GM12878 (cell line): ENCODE data around the gene CCDC12. TPM values are rescaled to one million over a fixed set of nuclear protein-coding genes. Genes with fewer than 3 reads are reported as not detected.

Source experiments
- BCL11A ChIP-seq: IDR thresholded peaks from 2 replicates; pipeline ENCODE4 v1.6.1; 2011; ENCODE audit warnings: low read depth, low read length
- BMI1 ChIP-seq: fragments of 450-650 bp; IDR thresholded peaks from 2 replicates; pipeline ENCODE4 v1.6.1; 2016; ENCODE audit warnings: mild to moderate bottlenecking, moderate library complexity, borderline replicate concordance
- CREB1 ChIP-seq: IDR thresholded peaks from 2 replicates; pipeline ENCODE4 v1.6.1; 2012; ENCODE audit warnings: low read depth, mild to moderate bottlenecking, inconsistent platforms
- EP300 ChIP-seq, 2 experiments: fragments of 150-350 bp in 1 of 2; IDR thresholded peaks; 2 replicates each; pipeline ENCODE4 v1.6.1; 2011 to 2012; ENCODE audit warnings: low read depth in 2 of 2, low read length in 2 of 2, borderline replicate concordance in 1 of 2, improper control_type of control experiment in 1 of 2, inconsistent platforms in 1 of 2; ENCODE audit not compliant: control insufficient read depth in 1 of 2
- HDAC2 ChIP-seq: fragments of 200-600 bp; sonication (generic); IDR thresholded peaks from 2 replicates; pipeline ENCODE4 v1.6.1; 2017
- IKZF1 ChIP-seq: fragments of 450-650 bp; conservative IDR thresholded peaks from 2 replicates; pipeline ENCODE4 v1.6.1; 2017; ENCODE audit warnings: antibody characterized with exemption, mild to moderate bottlenecking
- RAD21 ChIP-seq: IDR thresholded peaks from 2 replicates; pipeline ENCODE4 v1.6.1; 2011; ENCODE audit warnings: mild to moderate bottlenecking, low read depth, low read length, moderate library complexity; ENCODE audit not compliant: insufficient read depth
- SPI1 ChIP-seq: IDR thresholded peaks from 2 replicates; pipeline ENCODE4 v1.6.1; 2011; ENCODE audit warnings: low read depth, mild to moderate bottlenecking, low read length, moderate library complexity, borderline replicate concordance; ENCODE audit not compliant: insufficient read depth
- polyA plus RNA-seq, 11 experiments: library from polyadenylated mRNA; depleted of rRNA in 4 of 11; unstranded in 6 of 11; stranded (reverse) in 5 of 11; fragments of >200 nt; fragmentation: Nextera tagmentation in 4 of 11; fragmentation: Illumina TruSeq in 1 of 11; extraction: Ambion mirVana in 4 of 11; extraction: Trizol in 1 of 11; gene quantifications; 1 replicate in 1 of 11; 2 replicates in 10 of 11; pipeline versions ENCODE4 v1.2.1 to v1.2.3, GENCODE V29; 2011 to 2016; ENCODE audit warnings: inconsistent platforms in 2 of 11, missing spikeins in 2 of 11, low read depth in 1 of 11
- total RNA-seq, 4 experiments: library from RNA; depleted of rRNA in 3 of 4; stranded (reverse); fragments of >200 nt in 3 of 4; fragmentation: Illumina TruSeq in 1 of 4; extraction: Trizol in 1 of 4; gene quantifications; 2 replicates each; pipeline versions ENCODE4 v1.2.1 to v1.2.3, GENCODE V29; 2013 to 2021
- TF ChIP-seq, protein P1 (sequence below): IDR thresholded peaks from 2 replicates; pipeline ENCODE4 v1.6.1; 2011; ENCODE audit warnings: mild to moderate bottlenecking, low read depth, low read length, moderate library complexity; ENCODE audit not compliant: insufficient replicate concordance
- TF ChIP-seq, protein P2 (sequence below): fragments of 450-650 bp; IDR thresholded peaks from 2 replicates; pipeline ENCODE4 v1.6.1; 2017; ENCODE audit warnings: borderline replicate concordance

CCDC12 gene
- total and polyA plus RNA-seq, 10 of the 15 experiments (the other 5 are each of a cell fraction or from before 2014, with no cell fraction given), result 9.2 to 91.4 (median 61.3) TPM

GRCh38 chr3:46953234-46954010 is 23.1 kb downstream of the CCDC12 start (continued):
- TF ChIP-seq, protein P1, sequence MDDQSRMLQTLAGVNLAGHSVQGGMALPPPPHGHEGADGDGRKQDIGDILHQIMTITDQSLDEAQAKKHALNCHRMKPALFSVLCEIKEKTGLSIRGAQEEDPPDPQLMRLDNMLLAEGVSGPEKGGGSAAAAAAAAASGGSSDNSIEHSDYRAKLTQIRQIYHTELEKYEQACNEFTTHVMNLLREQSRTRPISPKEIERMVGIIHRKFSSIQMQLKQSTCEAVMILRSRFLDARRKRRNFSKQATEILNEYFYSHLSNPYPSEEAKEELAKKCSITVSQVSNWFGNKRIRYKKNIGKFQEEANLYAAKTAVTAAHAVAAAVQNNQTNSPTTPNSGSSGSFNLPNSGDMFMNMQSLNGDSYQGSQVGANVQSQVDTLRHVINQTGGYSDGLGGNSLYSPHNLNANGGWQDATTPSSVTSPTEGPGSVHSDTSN, result no peak
- TF ChIP-seq HDAC2 (no peak), EP300 (IDR thresholded peaks at IDR 0.05; ENCODE audit: borderline replicate concordance in 1 of 2, control insufficient read depth in 1 of 2, low read depth in 2 of 2, low read length in 2 of 2) (0 out of 4 replicates have a peak, but pooled peaks of 1 of the 2 experiments have one; percentile 23), RAD21 (no peak), CREB1 (0 out of 2 replicates have a peak, but pooled peaks have one; percentile 18), BMI1 (no peak), SPI1 (peak; percentile 72), IKZF1 (peak; percentile 67), BCL11A (0 out of 2 replicates have a peak, but pooled peaks have one; percentile 11)
- TF ChIP-seq, protein P2, sequence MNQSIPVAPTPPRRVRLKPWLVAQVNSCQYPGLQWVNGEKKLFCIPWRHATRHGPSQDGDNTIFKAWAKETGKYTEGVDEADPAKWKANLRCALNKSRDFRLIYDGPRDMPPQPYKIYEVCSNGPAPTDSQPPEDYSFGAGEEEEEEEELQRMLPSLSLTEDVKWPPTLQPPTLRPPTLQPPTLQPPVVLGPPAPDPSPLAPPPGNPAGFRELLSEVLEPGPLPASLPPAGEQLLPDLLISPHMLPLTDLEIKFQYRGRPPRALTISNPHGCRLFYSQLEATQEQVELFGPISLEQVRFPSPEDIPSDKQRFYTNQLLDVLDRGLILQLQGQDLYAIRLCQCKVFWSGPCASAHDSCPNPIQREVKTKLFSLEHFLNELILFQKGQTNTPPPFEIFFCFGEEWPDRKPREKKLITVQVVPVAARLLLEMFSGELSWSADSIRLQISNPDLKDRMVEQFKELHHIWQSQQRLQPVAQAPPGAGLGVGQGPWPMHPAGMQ, result no peak
